Muscle layer of duodenum (tissue), 2 donors: ENCODE results near the gene RNF181.
A peak's percentile ranks its signal among the peaks of the same experiment; 100 is the strongest.

Experiments used
- H3K27ac ChIP-seq: one replicate; pipeline ENCODE4 v1.7.0; 2013; ENCODE audit warnings: mild to moderate bottlenecking, low read length
- H3K27me3 ChIP-seq: one replicate; pipeline ENCODE4 v1.7.0; 2013; ENCODE audit warnings: low read depth, mild to moderate bottlenecking, control low read depth, low read length
- H3K36me3 ChIP-seq, 2 donors: one replicate each; pipeline ENCODE4 v1.7.0; 2013; ENCODE audit warnings: low read length in 2 of 2, control low read depth in 1 of 2, mild to moderate bottlenecking in 1 of 2; ENCODE audit not compliant: insufficient read depth in 2 of 2, control insufficient read depth in 1 of 2
- H3K4me1 ChIP-seq, 2 donors: one replicate each; pipeline ENCODE4 v1.7.0; 2013; ENCODE audit warnings: low read length in 2 of 2, mild to moderate bottlenecking in 2 of 2, control low read depth in 1 of 2, moderate library complexity in 1 of 2; ENCODE audit not compliant: insufficient read depth in 2 of 2, control insufficient read depth in 1 of 2
- H3K4me3 ChIP-seq, 2 donors: one replicate each; pipeline ENCODE4 v1.7.0; 2013; ENCODE audit warnings: low read length in 2 of 2, low read depth in 1 of 2, mild to moderate bottlenecking in 1 of 2
- H3K9me3 ChIP-seq, 2 donors: one replicate each; pipeline ENCODE4 v1.7.0; 2013; ENCODE audit warnings: low read length in 2 of 2, control low read depth in 1 of 2, mild to moderate bottlenecking in 1 of 2; ENCODE audit not compliant: control insufficient read depth in 1 of 2
- donor health status: healthy.

Gene RNF181

DNA sequence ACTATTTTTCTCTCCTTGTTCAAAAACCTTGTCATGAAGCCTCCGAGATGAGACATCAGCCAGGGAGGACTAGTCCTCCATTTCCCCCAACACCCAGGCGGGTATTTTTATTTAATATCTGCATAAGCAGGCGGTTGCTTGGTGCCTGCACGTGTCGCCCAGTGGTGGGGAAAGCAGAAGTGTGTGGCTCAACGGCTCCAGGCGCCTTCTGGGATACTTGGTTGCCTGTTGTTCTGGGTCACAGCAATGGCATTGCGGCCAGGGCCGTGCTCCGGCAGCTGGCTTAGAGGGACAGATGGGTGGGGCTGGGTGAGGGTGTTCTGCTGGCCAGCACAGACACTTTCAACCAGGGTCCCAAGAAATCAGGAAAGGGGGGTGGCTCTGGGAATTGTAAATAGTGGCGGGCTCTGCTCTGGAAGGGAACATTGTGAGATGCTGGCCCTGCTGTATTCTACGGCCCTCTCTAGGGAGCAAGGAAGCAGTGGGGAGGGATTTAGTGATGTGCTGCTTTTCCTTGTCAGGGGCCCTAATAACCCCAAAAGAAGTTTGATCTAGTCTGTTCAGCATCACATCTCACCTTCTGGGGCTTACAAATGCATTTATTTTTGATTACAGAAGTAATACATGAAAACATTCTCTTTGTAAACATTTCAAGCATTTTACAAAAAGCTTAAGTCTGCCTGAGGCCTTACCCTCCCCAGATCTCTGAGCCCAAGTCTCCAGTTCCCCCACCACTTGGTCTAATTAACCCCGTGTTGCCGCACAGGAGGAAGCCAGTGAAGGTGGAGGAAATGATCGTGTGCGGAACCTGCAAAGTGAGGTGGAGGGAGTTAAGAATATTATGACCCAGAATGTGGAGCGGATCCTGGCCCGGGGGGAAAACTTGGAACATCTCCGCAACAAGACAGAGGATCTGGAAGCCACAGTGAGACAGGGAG, 17.0 kb upstream of the RNF181 start:
- peaks cover under 1 to 11% of the 10 kb centered on the region in 2 donors for H3K4me1 ChIP-seq
- no peaks in the 10 kb centered on the region for H3K36me3 ChIP-seq
- H3K27me3 ChIP-seq, result no peaks in the 10 kb centered on the region
- H3K27ac ChIP-seq, result peak overlapping the region; percentile 93
- no peaks in the 10 kb centered on the region for H3K9me3 ChIP-seq
- peak overlapping the region; percentile 23 to 56 for H3K4me3 ChIP-seq

DNA sequence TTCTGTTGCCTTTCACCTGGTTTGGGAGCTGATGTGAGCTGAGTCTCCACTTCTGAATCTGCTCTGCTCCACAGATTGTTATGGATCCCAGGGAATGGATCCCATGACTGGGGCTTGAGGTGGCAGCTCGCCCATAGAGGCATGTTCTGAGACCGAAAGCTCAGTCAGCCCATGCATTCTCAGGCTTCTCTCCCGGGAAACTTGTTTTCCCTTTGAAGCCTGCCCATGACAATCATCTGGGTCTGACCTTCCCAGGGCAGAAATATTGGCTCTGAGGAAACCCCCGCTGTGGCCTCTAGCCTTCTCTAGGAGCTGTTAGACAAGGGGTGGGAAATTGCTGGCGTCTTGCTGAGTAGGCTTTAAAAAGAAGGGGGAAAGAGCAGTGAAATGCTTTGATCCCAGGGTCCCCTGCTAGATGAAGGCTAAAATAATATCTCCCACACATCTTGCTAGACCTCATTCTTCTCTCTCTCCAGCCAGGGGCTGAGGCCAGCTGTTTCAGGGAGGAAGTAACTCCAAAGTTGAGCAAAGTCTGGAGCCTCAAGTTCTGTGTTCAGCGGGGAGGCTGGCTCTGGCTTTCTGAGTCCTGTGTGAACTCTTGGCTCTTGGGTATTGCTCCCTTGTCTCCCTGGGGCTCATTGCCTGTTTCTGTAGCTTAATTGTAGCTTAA, 16.1 kb upstream of the RNF181 start:
- Histone ChIP-seq H3K27me3 (no peaks in the 10 kb centered on the region), H3K27ac (peak overlapping the region; percentile 26), H3K36me3 (no peaks in the 10 kb centered on the region), H3K4me3 (peak overlapping the region in 1 of 2 donors; percentile 56), H3K9me3 (no peaks in the 10 kb centered on the region), H3K4me1 (peaks cover 5 to 11% of the 10 kb centered on the region in 2 donors)

DNA sequence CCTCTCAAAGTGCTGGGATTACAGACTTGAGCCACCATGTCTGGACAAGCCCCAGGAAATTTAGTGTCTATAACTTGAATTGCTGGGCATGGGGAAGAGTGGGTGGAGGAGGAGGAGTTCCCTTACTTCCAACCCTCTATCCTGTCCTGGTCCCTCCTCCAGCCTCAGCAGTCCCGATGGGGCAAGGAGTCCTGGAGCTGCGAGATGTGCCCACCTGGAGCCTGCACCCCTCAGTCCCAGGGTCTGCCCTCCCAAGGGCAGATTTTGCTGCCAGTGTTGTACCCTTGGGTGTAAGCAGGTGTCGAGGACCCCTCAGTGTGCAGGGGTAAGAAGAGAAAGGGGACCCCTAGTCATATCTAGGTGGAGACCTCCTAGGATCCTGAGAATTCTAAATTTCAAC, 15.3 kb upstream of the RNF181 start:
- Histone ChIP-seq H3K4me1 (peaks cover 10 to 13% of the 10 kb centered on the region in 2 donors), H3K27me3 (no peaks in the 10 kb centered on the region), H3K27ac (no peak overlapping the region), H3K9me3 (no peaks in the 10 kb centered on the region), H3K4me3 (no peak overlapping the region), H3K36me3 (no peaks in the 10 kb centered on the region)

DNA sequence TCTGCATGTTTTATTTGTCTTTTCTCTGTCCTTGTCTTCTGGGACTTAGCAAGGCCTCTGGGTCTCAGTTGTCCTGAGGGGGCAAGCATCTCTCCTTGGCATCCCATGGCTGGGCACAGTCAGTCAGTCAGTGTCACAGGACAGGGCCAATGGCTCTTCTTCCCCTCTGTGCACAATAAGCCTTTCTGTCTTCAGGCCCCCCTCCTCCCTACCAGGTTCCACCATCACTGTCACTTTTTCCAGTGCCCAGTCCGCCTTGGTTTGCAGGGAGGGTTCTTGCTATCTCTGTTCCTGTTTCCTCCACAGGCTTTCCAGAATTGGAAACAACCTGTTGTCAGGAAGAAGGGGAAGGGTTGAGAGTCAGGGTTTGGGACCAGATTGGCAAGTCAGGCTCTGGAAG, 13.1 kb upstream of the RNF181 start:
- H3K36me3 ChIP-seq, result no peaks in the 10 kb centered on the region
- no peak overlapping the region for H3K4me3 ChIP-seq
- no peaks in the 10 kb centered on the region for H3K9me3 ChIP-seq
- H3K27ac ChIP-seq, result no peak overlapping the region
- peaks cover 13 to 21% of the 10 kb centered on the region in 2 donors for H3K4me1 ChIP-seq
- H3K27me3 ChIP-seq, result no peaks in the 10 kb centered on the region

DNA sequence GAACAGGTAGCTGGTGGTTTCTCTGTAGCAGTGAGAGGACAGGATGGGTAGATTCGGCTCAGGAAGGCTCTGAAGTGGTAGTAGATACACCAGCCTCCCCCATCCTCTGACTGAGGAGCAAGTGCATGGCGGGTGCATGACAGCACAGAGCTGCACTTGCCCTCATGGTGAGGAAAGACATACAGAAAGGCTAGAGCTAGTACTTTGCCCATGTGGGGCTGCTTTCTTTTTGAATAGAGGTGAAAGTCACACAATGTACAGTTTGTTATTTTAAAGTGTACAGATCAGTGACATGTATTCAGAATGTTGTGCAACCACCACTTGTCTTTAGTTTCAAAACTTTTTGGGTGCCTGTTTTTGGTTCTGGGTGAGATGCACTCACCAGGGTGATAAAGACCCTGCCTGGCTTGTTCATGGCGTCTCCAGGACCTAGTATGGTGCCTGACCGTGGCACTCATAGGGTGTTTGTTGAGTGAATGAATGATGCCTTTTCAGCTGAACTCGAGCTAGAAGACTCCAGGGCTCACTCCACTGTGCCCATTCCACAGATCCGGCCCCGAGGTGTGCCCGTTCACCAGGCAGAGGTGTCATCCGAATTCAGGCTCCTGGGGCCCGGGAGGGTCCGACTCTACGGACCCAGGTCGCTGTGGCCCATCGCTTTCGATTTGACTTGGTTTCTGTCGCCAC, 11.7 kb upstream of the RNF181 start:
- Histone ChIP-seq H3K27me3 (no peaks in the 10 kb centered on the region), H3K4me3 (peak overlapping the region; percentile 72 to 76), H3K4me1 (peaks cover 16 to 23% of the 10 kb centered on the region in 2 donors), H3K9me3 (no peaks in the 10 kb centered on the region), H3K27ac (peak overlapping the region; percentile 72), H3K36me3 (no peaks in the 10 kb centered on the region)

DNA sequence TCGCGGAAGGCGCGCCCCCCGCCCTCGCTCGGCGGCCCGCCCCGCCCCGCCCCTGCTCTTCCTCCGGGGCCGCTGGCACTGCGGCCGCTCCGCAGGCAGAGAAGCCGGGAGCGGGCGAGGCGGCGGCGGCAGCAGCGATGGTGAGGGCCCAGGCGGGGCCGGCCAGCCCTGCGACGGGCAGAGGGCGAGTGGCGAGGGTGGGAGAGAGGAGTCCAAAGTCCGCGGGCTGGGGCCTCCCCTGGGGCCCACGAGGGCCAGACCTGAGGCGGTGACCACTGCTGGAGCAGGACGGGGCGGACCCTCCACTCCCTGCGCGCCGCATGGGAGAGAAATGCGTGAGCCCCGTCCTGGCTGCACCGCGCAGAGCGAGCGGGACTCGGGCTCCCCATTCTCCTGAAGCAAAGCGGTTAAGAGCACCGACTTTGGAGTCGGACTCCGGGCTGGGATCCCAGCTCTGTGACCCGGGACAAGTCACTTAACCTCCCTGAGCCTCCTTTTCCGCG, 11.1 kb upstream of the RNF181 start, which contains the start of gene VAMP5:
TSS of gene VAMP5 (plus strand) at position 78 of the 503 bp plus-strand sequence. CDS start at position 138, 60 bp downstream.
- H3K9me3 ChIP-seq, result no peaks in the 10 kb centered on the region
- H3K4me1 ChIP-seq, result peaks cover 16 to 22% of the 10 kb centered on the region in 2 donors
- H3K4me3 ChIP-seq, result peak within 1 kb of the TSS; percentile 72 to 76
- no peaks in the 10 kb centered on the region for H3K36me3 ChIP-seq
- no peaks in the 10 kb centered on the region for H3K27me3 ChIP-seq
- peak within 1 kb of the TSS; percentile 85 for H3K27ac ChIP-seq

DNA sequence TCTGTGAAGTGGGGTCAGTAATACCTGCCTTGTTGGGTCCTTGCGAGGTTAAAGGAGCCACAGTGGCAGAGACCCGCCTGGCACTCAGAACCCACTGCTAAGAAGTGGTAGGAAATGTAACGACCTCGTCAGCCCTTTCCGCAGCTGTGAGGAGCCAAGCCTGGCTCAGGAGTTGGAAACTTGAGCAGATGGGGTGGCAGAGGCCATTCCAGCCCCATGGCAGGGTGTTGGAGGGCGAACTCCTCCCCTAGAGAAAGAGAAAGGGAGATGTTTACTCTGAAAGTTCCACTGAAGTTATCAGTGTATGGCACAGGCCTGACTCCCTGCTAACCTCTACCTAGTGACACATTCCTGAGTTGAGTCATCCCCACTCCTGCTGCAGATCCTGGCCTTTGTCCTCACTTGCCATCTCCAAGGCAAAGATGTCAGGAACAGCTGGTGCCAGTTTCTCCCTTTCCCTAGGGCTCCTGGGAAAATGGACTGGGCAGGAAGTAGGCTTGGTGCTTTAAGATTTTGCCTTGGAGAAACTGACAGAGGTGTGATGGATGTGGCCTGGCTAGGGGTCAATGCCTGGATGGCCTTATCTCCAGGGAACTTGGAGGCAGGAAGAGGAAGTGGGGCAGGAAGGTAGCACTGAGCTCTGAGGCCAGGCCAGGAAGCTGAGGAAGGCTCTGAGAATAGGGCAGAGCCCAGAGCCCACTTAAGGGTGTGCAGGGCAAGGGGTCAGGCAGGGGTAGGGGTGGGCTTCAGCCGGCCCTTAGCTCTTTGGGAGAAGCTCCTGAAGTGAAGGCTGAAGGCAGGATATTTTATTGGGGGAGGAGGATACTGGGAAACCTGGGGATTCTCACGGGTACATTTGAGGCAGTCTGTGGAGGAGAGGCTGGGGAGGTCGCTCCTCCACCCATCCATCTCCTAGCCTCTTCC, 10.4 kb upstream of the RNF181 start:
- H3K27ac ChIP-seq, result peak overlapping the region; percentile 85
- peaks cover 16 to 24% of the 10 kb centered on the region in 2 donors for H3K4me1 ChIP-seq
- peak overlapping the region; percentile 72 to 76 for H3K4me3 ChIP-seq
- no peaks in the 10 kb centered on the region for H3K36me3 ChIP-seq
- no peaks in the 10 kb centered on the region for H3K27me3 ChIP-seq
- no peaks in the 10 kb centered on the region for H3K9me3 ChIP-seq

DNA sequence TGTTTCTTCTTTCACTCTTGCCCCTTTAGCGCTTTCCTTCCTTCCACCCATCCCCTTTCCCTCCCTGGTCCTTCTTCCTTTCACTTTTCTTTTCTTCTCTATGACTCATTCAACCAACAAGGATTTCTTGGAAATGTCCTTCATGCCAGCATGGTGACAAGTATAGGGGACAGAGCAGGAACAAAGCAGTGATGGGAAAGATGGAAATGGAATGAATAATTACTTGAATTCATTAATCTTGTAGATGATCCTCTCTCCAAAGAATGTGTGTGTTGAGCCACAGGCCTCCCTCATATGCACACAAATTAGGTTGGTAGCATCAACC, 9.8 kb upstream of the RNF181 start:
- Histone ChIP-seq H3K27me3 (no peaks in the 10 kb centered on the region), H3K9me3 (no peaks in the 10 kb centered on the region), H3K4me1 (peaks cover 16 to 31% of the 10 kb centered on the region in 2 donors), H3K4me3 (peak overlapping the region; percentile 23 to 76), H3K36me3 (no peaks in the 10 kb centered on the region), H3K27ac (peak overlapping the region; percentile 85)

- Histone ChIP-seq H3K4me1 (peaks cover 21 to 33% of the 10 kb centered on the region in 2 donors), H3K27me3 (no peaks in the 10 kb centered on the region), H3K9me3 (no peaks in the 10 kb centered on the region), H3K36me3 (no peaks in the 10 kb centered on the region), H3K4me3 (no peak overlapping the region), H3K27ac (no peak overlapping the region)
Measured at GRCh38 chr2:85588236-85588635, 7.3 kb upstream of the RNF181 start.

GRCh38 chr2:85588645-85589044, 6.9 kb upstream of the RNF181 start:
- H3K4me1 ChIP-seq, result peaks cover 20 to 33% of the 10 kb centered on the region in 2 donors
- no peak overlapping the region for H3K27ac ChIP-seq
- no peaks in the 10 kb centered on the region for H3K9me3 ChIP-seq
- no peaks in the 10 kb centered on the region for H3K27me3 ChIP-seq
- H3K36me3 ChIP-seq, result no peaks in the 10 kb centered on the region
- H3K4me3 ChIP-seq, result no peak overlapping the region
